Transverse colon (tissue), 3 donors: ENCODE results near the gene CTAGE9.

ENCODE experiments used
- CTCF ChIP-seq, 5 experiments: fragments of 200-600 bp in 3 of 5; fragments of 450-650 bp in 2 of 5; sonication (generic) in 3 of 5; IDR thresholded peaks; 1 replicate in 2 of 5; 2 replicates in 3 of 5; pipeline ENCODE4 v1.5.1; 2016 to 2017; ENCODE audit warnings: antibody characterized with exemption in 5 of 5, inconsistent platforms in 3 of 5, mild to moderate bottlenecking in 2 of 5, moderate library complexity in 1 of 5
- EP300 ChIP-seq: sonication (generic); formaldehyde crosslinking; IDR thresholded peaks from one replicate; pipeline ENCODE4 v1.6.1; 2017; ENCODE audit warnings: antibody characterized with exemption, low read depth
- POLR2A ChIP-seq: fragments of 450-650 bp; IDR thresholded peaks from one replicate; pipeline ENCODE4 v1.6.1; 2016; ENCODE audit warnings: antibody characterized with exemption, mild to moderate bottlenecking, moderate library complexity

DNA sequence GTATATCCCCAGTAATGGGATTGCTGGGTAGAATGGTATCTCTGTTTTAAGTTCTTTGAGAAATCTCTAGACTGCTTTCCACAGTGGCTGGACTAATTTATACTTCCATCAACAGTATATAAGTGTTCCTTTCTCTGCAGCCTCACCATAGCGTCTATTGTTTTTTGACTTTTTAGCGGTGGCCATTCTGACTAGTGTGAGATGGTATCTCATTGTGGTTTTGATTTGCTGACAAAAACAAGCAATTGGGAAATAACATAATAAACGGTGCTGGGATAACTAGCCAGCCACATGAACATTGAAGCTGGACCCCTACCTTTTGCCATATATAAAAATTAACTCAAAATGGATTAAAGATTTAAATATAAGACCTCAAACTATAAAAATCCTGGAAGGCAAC, 23.8 kb downstream of the CTAGE9 start:
- TF ChIP-seq CTCF (IDR thresholded peaks at IDR 0.05): no peak
- TF ChIP-seq EP300: no peak
- TF ChIP-seq POLR2A: no peak
